Tongue (tissue), 2 donors: ENCODE measurements around the gene ATP5PD. TPM values are rescaled to one million over a fixed set of nuclear protein-coding genes. Genes with fewer than 3 reads are reported as not detected.
A peak's percentile ranks its signal among the peaks of the same experiment; 100 is the strongest.

Experiments
- DNase-seq: peaks from one replicate; pipeline ENCODE4 v3.0.0-alpha.2; 2015
- total RNA-seq: library from RNA; depleted of rRNA; stranded (reverse); fragments of >200 nt; gene quantifications from one replicate; pipeline ENCODE4 v1.2.3, GENCODE V29; 2014

ATP5PD gene
- total RNA-seq = 299 TPM

DNA sequence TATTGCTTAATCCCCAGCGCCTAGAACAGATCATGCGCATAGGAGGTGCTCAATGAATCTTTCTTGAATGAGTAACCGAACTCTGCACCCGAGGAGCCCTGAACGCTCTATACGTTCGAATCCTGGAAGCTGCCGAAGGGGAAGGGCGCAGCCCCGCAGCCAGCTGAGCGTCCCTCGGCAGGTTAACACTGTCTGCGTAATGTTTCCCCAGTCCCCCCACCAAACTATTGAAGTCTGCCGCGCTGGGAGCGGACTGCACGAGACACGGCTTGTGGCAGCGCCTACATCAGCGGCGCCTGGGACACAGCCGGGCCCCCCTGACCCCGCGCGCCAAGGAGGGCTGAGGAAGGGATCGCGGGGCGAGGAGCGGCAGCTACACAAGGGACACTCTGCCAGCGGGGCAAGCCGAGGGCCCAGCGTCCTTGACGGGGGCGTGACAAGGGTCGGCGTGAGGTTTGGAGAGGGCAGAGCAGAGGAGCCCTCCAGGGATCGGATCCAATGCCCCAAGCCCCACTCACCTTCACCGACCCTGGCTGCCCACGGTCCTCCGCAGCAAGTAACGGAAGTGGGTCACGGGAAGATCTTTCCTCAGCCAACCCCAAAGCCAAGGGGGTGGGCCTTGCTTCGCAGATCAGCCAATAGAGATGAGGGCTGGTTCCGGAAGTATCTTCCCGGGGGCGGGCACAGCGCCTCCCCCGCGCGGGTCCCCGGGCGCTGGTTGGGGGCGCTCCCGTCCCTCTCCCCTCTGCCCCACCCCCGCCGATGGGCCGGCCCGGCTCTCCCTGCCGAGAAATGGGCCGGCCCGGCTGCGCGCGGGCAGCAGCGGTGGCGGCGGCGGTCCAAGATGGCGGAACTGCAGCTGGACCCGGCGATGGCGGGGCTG is at the start of gene ATP5PD, which contains the start of gene KCTD2:
Gene ATP5PD, minus strand, starts transcription at position 563 of the 883 bp plus-strand sequence. CDS start 4,319 bp downstream, outside the sequence.
Gene KCTD2, plus strand, starts transcription at position 819 of the 883 bp plus-strand sequence. Its CDS starts 26 bp downstream, at position 845.
- peak; percentile 98 for DNase-seq

DNA sequence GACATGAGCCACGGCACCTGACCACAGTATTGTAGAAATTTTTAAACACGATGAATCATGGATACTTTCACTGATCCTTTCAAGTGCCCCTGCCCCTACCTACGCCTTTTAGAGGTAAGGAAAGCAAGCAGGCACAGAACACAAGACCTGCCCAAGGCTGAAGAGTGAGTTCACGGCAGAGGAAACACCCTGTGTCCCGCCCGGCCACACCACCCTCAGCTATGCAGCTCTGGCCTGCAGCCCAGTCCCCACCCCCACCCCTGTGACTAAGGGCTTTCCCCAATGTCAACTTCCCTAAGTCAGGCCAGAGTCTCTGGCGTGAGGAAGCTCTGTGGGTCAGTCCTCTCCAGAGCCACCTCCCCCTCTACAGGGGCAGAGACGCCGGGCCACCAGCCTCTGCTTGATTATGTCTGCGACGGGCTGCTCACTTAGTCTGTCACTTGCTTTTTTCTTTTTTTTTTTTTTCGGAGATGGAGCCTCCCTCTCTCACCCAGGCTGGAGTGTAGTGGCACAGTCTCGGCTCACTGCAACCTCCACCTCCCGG is 49.4 kb upstream of the ATP5PD start:
- DNase-seq = peak; percentile 75

DNA sequence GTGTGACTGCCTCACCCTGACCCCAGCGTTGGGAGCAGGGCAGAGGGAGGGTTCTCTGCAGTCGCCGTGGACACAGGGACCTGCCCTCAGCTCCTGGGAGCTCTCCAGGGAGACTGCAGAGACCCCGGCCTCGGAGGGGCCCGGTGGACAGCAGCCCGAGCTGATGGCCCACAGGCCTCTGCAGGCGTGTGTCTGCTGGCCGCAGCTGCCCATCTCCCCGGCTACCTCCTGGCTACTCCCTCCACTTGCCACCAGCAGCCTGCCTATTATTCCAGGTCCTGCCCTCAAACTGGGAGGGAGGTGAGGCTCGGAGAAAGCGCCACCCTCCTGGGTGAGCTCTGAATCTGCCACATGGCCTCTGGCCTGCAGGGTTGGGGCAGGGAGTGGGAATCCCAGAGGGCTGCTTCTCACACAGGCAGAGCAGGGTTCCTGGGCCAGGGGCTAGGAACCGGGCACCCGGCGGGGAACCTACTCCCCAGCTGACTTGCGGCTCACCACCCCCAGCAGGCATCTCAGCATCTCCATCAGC is 48.2 kb upstream of the ATP5PD start:
- no peak for DNase-seq

DNA sequence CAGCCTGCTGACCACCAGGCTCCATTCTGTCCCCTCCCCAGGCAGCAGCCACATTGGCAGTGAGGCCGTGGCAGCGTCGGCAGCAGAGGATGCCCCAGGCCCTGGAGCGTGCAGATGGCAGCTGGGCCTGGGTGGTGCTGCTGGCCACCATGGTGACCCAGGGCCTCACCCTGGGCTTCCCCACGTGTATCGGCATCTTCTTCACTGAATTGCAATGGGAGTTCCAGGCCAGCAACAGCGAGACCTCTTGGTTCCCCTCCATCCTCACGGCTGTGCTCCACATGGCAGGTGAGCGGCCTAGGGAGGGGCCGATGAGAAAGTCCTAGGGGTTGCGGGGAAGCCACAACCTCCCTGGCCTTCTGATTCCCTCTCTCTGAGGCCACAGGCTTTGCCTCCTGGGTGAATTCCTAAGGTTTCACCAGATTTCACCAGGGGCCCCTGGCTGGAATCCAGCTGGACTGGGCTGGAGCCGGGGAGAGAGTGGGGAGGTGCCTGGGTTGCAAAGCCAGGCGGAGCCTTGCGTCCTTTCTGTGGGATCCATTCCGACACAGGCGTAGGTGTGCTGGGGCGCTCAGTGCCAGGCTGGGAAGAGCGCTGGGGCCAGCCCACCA is 46.9 kb upstream of the ATP5PD start:
- no peak for DNase-seq

DNA sequence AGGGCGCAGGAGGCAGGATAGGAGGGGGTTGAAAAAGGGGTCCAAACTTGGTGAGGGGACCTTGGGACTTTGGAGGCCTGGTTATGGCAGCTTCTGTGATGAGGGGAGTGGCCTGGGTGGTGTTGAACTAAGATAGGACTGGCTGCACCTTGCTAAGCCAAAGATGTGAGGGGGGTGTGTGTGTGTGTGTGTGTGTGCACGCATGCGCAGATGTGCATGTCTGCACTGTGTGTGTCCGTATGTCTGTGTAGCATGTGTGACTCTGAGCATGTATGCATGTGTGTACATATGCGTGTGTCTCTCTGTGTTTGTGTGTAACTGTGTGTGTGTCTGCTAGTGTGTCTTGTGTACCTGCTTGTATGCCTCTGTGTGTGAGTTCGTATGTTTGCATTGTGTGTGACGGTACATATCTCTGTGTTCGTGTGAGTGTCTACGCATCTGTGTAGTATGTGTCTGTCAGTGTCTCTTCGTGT is 45.1 kb upstream of the ATP5PD start:
- no peak for DNase-seq

DNA sequence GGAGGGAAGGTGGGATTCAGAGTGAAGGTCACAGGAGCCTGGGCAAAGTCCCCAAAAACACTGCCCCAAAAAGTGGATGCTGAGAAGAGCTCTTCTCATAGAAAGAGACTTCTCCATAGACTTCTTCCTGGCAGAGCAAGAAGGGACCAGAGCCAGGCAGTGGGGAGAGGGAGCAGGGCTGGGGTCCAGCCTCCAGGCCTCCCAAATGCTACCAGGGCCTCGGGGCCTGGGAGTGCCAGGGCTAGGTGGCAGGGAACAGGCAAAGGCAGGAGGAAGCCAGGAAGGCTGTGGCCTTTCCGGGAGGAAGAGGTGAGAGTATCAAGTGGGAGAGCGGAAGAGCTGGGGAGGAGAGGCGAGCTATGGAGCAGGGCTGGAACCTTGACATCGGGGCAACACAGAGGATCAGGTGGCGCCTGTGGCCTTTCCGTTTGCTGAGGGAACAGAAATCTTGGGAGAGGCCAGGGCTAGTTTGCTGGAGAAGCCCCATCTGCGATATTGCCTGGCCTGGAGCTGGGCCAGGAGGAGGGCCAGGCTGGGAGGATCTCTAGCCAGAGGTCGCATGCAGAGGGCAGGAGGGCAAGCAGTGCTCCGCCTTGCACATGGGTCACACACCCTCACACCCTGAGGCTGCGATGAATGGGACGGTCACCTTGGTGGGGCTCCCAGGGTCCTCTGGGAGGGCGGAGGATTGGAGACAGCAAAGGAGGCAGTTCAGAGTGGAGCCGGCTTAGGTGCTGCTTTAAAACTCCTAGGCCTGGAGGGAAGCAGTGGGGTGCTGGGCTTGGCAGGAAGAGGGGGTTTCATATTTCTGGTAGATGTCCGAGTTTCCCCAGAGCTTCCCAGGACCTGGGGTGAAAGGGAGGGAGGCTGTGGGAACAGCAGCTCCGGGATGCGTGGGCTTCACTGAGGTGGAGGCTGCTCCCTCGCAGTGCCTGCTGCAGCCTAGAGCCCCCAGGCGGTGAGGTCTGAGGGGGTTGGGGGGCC is 44.4 kb upstream of the ATP5PD start:
- DNase-seq = no peak

DNA sequence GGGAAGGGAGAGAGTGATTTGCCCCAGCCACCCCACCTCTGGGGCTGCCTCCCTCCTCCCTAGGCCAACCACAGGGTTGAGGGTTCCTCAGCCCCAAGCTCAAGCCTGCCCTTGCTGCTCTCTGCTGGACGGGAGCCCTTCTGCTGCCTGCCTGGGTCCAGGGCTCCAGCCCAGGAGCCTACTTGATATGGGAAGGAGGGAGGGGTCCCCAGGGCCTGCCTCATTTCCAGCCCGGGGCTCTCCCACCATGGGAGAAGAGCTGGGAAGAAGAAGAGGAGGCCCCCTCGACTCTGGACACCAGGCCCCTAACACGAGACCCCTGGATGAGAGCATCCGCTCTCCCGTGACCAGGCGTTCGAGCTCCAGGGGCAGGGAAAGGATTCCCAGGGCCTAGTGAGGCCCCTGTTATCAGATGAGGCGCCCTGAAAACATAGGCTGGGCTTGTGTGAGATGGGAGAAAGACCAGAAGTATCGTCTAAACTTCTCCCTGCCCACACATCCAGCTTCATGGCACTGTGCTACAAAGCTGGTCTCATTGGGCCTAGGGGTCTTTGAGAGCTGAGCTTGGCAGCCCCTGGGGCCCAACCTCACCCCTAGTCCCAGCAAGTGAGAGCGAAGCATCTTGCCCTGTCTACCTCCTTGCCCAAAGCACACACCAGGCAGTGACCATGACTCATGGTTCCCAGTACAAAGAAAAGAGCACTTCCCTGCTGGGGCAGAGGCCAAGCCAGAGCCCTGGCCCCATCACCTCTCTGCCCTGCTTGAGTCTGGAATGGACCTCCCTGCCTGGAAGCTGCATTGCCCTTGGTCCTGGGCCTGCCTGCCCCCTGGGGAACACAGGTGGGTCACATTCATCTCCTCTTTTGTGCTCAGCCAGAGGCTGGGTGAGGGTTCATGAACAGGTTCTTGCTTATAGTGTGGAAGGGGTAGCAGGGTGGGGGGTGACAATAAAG is 42.0 kb upstream of the ATP5PD start:
- DNase-seq = no peak

DNA sequence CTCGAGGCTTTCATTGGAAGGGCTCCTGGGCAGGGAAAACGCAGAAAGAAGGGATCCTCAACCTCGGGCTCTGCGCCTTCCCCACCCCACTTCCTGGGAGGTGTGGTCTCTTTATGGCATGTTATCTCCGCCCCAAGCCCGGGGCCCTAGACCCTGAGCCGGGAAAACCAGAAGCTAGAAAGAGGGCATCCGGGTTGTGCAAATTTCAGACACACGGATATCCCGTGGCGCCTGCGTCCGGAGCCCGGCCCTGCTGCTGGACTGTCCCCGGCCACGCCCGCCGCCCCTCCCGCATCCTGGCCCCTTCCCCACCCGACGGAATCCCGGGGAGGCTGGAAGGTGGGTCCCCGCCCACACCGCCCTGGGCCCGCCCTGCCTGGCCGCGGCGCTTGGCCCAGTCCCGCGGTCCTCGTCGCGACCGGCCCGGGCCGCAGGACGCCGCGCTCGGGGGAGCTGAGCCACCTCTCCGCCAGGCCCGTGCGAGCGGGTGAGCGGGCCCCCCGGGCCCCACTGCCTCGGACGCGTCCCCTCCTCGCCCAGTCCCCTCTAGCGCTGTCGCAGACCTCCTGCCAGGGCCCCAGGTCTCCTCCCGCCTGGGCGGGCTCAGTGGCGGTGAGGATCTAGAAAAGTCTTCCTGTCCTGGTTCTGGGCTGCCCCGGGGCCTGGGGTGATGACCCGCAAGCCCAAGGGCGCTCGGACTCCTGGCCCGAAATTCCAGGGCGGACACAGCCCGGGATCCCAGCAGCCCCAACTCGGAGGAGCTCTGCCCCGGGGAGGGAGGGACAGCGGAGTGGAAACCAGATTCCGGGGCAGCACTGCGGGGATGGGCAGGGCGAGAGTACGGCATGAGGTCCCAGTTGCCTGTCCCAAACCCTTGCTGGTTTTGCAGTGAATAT is 41.0 kb upstream of the ATP5PD start, which contains the start of gene SLC16A5:
Gene SLC16A5, plus strand, starts transcription at position 397 of the 896 bp plus-strand sequence. CDS start 5,683 bp downstream, outside the sequence.
- DNase-seq = peak; percentile 86

DNA sequence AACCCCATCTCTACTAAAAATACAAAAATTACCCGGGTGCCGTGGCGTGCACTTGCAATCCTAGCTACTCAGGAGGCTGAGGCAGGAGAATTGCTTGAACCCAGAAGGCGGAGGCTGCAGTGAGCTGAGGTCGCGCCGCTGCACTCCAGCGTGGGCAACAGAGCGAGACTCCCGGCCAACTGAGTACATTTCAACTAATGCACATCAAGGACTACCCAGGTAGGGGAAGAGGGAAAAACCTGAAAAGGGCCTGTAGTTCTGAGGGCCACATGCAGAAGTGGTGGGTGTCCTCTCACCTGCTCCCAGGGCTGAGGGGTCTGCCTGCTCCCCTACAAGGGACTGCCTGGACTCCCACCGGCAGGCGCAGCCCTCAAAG is 40.4 kb upstream of the ATP5PD start:
- no peak for DNase-seq

DNA sequence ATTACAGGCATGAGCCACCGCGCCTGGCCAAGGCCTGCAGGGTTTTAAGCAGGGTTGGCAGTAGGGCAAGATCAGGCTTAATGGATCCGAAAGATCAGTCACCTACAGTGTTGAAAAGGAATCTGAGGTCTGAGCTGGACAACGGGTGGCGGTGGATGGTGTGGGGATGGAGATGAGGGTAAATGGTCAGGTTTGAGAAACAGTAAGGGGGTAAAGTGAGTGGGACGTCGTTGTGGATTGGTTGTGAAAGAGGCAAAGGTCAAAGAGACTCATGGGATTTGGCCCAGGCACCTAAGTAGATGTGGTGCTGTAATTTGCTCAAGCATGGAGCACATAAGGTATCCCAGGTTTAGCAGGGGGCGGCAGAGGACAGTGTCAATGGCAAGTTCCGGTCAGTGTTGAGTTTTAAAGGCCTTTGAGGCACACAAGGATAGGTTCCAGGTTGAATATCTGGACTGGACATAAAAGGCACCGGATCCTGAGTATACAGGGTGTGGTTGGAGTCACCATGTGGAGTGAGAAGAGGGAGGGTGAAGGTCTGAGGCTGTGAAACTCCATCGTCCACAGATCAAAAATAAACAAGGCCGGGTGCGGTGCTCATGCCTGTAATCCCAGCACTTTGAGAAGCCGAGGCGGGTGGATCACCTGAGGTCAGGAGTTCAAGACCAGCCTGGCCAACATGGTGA is 39.9 kb upstream of the ATP5PD start:
- DNase-seq = no peak

DNA sequence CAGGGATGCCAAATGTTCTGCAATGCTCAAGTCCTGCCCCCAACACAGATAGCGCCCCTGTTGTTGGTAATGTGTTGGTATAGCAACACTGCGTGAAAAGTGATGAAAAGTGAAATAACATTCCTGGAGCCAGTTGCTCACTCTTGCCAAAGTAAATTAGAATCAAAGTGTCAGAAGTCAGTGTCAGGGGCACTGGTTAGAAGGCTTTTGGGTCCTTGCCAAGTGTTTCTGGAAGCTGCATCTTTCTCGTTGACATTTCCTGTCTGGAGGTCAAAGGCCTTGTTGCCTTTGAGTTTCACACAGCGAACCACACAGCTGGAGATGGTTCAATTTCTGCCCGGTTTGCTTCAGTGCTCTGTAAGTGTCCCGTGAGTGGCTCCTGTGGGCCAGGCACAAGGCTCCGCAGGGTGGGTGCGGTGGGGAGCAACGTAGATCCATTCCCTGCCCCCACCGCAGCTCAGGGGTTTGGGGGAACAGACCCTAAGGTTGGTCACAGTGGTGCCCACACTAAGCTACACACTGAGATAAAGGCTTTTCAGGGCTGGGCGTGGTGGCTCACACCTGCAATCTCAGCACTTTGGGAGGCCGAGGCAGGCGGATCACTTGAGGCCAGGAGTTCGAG is 37.4 kb upstream of the ATP5PD start:
- peak; percentile 18 for DNase-seq

DNA sequence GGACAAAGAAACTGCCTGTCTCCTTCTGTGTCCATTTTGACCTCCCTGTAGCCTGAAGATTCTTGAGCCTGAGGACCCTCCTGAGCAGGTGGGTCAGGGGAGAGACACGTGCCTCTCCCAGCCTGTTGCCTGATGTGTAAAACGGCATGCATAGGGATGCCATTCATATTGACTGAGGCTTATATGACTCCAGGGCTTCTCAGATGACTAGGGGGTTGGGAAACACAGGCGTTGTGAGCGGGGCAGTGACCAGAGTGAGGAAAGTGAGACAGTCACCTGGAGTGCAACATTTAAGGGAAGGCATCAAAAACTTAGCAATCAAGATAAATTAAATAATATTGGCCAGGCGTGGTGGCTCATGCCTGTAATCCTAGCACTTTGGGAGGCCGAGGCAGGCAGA is 35.9 kb upstream of the ATP5PD start:
- DNase-seq = no peak

DNA sequence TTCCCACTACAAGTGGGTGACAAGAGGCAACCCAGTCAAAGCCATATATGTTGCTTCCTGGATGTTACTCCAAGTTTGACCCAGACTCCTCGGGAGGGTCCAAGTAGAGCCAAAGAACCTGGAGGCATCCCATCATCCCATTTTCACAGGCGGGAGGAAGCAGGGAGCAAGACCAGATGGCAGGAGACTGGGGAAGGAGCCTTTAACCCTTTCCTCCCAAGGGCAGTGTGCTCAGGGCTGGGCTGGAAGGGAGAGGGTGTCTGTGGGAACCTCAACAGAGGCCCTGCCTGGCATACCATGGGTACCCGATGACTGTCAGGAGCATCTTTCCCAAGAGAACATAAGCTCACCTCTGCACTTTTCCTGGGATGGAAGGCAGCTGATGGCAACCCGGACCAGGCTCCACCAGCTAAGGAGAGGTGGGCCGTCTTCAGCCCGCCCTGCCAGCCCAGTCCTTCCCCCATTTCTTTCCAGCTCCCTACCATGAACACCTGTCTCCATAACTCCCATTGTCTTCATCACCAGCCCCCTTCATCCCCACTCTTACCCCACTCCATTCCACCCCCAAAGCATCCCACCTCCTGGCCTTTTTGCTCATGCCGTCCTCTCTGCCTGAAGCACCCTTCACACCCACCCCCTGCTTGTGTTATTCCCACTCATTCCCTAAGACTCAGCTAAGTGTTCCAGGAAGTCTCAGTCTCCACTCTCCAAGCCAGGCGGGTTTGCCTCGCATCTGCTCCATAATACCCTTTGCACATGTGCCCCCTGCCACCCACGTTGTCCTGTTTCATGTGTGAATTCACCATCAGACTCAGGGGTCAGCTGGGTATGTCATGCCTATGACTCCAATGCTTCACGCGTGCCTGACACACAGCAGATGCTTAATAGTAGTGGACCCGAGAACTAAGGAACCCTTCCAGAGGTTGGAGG is 35.1 kb upstream of the ATP5PD start:
- no peak for DNase-seq

DNA sequence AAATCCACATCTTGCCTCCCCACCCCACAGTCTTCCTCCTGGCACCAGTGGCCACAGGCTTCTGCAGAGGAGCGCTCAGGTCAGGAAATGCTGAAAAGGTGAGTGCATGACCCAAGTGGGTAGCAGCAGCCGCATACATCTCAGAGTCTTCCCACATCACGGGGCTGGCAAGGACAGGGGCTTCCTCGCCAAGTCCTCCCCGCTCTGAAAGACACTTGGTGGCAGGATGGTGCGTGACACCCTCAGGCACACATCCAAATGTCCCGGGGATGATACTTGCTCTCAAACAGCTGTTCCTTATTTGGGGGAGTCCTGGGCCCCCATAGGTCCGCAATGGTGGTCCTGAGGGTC is 32.2 kb upstream of the ATP5PD start:
- DNase-seq = no peak

DNA sequence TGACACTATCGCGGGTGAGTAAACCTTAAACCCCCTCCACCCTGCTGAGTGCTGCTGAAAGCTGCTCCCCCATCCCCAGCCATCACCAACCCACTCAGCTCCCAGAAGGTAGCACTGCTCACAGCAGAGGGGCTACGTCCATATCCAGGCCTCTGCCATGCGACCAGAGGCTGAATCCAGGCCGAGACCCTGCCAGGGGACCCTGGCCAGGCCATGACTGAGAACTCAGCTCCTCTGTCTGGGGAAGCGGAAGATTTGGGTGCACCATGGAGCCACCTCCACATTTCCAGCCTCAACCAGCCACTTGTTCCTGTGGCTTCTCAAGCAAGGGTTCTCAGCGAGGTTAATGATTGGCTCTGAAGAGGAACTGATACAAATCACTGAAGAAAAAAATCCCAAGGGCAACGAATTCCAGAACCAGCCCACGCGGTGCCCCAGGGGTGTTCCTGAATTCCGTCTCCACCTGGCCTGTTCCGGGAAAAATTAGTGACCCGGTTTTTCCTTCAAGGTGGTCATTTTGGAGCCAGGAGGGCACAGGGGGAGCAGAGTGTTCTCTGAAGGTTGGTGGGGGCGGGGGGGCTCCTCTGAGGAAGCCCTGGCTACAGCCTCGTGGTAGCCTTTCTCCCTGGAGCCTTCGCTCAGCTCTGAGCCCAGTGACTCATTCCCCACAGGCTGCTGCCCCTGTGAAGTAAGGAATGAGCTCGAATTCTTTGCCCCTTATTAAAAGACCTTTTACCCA is 31.7 kb upstream of the ATP5PD start:
- no peak for DNase-seq
